ENCODE results near the gene RAB11FIP3.

- TF ChIP-seq POLR2A (IDR thresholded peaks at IDR 0.05) (no peak), CTCF (IDR thresholded peaks at IDR 0.05) (no peak)
Observed at GRCh38 chr16:516301-516700, 90.9 kb downstream of the RAB11FIP3 start.

Data from heart left ventricle (tissue), 13 donors.